ENCODE data around the gene PAWR. TPM values are rescaled to one million over a fixed set of nuclear protein-coding genes. Genes with fewer than 3 reads are reported as not detected.

PAWR gene
- total RNA-seq = 2.0 and 5.2 TPM in 2 replicates

GRCh38 chr12:79690638-79691510, at the start of gene PAWR:
Gene PAWR, minus strand, starts transcription at chr12:79690964. Its CDS starts 720 bp downstream, at chr12:79690244.

Other genes with a start within 250 kb of the PAWR start
- gene PPP1R12A, start 244.1 kb upstream of the PAWR start, total RNA-seq = 105 and 111 TPM in 2 replicates

All from bronchial smooth muscle cell (primary cell).